Right kidney (tissue), 1 donor: ENCODE measurements around the gene ZMYND8.
A peak's percentile ranks its signal among the peaks of the same experiment; 100 is the strongest.
"Not testable (repeated sequence)": the region's sequence is repeated elsewhere in the genome, so short reads cannot be mapped to it uniquely, and the experiment has no call there.

Experiments used
- DNase-seq: peaks from one replicate; pipeline ENCODE4 v3.0.0-alpha.2; 2016

ZMYND8 gene

DNA sequence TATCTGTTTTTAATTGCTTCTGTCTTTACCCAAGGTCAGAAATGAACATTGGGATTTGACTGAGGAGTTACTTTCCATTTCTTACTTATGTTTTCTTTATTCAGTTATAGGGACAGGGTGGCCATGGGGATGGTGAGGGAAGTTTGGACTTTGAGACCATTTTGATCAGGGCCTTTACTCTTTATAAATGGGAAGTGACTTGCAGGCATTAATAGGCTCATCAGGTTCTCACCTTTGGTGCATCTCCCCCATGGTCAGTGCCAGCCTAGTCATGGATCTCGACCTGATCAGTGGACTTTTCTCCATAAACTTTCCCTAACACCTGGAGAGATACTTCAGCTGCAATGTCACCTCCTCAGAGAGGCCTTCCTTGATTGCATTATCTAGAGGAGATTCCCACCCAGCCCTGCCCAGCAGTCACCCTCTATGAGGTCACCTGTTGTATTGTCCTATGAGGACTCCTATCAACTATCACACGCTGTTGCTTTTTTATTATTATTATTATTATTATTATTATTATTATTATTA lies 16.8 kb upstream of the ZMYND8 start:
- no peak for DNase-seq

DNA sequence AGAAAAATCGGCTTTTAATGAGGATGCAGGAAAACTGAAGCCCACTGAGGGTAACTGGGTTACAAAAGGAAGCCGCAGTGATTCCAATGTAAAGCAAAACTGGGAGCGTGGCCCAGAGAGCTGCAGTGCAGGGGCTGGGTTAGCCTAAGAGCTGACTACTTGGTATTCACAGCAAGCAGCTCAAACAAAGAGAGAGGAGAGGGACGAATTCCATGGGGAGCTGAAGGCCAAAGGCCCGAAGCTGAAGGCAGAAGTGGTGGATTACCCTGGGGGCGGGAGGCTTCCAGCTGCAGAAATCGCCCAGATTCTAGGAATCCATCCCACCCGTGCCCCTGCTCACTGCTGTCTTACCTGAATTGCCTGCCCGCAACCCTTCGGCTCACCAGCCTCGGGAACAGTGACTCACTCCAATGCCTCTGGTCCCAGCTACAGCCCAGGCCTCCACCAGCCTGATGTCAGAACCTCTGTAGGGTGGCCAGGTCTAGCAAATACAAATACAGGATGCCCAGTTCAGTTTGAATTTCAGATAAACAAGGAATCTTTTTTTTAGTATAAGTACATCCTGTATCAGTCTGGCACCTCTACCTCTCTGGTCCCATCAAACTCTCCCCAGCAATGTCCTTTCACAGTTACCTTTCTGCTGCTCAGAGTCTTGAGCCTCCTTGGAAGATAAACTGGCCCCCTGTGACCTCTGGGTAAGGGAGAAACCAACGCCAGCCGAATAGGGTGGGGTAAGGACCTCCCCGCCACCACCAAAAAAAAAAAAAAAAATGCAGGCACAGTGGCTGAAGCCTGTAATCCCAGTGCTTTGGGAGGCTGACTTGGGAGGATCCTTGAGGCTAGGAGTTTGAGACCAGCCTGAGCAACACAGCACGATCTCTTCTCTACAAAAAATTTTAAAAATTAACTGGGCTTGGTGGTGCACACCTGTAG lies 14.6 kb upstream of the ZMYND8 start:
- no peak for DNase-seq

DNA sequence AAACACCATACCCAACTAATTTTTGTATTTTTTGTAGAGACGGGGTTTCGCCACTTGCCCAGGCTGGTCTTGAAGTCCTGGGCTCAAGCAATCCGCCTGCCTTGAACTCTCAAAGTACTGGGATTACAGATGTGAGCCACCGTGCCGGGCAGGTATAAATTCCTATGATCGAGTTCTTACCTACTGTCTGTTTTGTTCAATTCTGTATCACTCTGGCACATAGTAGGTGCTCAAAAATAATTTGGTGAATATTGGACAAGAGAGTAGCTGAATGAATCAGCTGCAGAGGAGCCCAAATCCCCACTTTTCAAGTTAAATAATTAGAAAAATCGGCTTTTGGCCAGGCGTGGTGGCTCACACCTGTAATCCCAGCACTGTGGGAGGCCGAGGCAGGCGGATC lies 13.7 kb upstream of the ZMYND8 start:
- no peak for DNase-seq

DNA sequence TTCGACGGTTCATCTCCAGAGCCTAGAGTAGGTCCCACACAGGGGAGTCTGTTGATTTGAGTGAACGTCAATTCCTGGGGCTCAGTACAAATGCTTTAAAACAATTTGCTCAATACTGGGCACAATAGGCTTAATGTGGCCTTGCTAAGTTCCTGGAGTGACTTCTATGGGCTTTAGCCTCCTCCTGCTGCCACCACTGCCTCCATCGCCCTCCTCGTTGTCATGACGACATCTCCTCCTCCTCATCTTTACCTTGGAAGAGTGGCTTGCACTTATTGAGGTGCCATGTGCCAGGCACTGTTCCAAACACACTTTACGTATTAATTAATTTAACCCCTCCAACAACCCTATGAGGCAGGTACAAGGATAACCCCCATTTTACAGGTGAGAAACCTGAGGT lies 11.8 kb upstream of the ZMYND8 start:
- no peak for DNase-seq

DNA sequence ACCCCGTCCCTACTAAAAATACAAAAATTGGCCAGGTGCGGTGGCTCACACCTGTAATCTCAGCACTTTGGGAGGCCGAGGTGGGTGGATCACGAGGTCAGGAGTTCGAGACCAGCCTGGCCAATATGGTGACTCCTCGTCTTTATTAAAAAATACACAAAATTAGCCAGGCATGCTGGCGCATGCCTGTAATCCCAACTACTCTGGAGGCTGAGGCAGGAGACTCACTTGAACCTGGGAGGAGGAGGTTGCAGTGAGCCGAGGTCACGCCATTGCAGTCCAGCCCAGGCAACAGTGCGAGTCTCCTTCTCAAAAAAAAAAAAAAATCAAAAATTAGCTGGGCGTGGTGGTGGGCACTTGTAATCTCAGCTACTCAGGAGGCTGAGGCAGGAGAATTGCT lies 9.8 kb upstream of the ZMYND8 start:
- not testable (repeated sequence) for DNase-seq

DNA sequence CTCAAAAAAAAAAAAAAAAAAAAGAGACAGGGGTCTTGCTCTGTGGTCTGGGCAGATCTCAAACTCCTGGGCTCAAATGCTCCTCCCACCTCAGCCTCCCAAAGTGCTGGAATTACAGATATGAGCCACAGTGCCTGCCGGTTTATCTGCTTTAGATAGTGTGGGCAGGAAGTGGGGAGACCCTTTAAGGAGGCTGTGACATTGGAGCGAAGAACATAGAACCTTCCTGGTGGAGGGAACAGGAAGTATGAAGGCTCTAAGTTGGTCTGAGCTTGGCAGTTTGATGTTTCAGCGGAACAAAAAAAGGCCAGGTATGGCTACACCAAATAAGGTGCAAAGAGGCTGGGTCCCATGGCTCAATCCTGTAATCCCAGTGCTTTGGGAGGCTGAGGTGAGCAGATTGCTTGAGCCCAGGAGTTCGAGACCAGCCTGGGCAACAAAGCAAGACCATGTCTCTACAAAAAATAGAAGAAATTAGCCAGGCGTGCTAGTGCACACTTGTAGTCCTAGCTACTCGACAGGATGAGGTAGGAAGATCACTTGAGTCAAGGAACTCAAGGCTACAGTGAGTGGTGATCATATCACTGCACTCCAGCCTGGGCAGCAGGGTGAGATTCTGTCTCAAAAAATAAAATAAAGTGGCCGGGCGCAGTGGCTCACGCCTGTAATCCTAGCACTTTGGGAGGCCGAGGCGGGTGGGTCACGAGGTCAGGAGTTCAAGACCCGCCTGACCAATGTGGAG lies 8.7 kb upstream of the ZMYND8 start:
- DNase-seq: no peak

DNA sequence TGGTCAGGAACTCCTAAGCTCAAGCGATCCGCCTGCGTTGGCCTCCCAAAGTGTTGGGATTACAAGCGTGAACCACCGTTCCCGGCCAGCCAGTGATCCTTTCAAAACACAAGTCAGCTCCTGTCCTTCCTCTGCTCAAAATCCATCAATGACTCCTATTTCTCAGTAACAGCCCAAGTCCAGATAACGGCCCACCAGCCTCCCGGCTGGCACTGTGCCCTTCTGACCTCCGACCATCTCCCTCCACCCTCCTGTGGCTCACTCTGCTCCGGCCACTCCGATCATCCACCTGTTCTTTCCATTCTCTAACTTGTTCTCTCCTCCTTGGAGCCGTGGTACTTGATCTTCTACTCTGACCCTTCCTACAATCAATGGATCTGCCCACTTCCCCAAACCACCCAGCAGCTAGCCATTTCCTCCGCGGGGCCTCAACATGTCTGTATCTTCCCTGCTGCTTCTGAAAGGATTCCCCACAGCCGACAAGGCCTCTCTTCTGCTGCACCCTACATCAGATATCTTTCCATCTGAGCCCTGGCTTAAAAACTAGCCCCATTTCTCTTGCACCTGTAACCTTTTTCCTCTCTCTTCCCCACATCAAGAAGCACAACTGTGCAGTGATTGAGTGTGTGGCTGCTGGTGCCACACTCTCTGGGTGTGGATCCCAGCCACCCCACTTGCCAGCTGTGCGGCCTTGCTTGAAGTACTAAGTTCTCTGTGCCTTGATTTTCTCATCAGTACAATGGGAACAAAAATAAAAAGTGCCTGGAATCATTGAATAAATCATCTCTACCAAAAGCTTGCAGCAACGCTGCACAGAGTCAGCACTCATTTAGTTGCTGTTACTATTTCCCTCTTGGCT lies 6.1 kb upstream of the ZMYND8 start:
- DNase-seq: no peak

DNA sequence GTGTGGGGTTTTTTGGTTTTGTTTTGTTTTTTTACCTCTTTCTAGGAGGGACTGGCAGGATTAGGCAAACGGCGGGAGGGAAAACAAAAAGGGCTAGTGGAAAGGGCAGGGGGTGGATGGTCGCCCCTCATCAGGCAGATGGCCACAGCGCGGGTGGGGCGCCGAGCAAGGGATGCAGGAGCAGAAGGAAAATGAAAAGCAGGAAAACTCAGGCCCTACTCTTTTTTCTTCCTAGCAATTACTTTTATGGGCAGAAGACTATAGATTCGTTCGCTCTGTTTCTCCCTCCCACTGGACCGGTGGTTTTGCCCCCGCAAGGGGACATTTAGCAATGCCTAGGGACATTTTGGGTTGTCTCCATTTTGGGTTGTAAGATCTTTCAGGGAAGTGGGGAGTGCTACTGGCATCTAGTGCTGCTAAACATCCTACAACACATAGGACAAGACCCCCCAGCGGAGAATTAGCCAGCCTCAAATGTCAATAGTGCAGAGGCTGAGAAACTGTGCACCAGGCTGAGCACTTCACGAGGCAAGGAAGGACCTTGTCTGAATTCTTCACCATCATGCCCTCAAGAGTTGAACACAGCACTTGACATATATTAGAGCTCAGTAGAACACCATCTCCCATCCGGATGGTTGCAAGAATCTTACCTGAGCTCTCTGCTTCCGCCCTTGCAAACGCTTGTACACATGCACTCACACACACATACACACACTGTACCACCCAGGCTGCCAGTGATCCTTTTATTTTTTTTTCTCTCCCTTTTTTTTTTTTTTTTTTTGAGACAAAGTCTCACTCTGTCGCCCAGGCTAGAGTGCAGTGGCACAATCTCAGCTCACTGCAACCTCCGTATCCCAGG lies 4.8 kb upstream of the ZMYND8 start:
- no peak for DNase-seq

DNA sequence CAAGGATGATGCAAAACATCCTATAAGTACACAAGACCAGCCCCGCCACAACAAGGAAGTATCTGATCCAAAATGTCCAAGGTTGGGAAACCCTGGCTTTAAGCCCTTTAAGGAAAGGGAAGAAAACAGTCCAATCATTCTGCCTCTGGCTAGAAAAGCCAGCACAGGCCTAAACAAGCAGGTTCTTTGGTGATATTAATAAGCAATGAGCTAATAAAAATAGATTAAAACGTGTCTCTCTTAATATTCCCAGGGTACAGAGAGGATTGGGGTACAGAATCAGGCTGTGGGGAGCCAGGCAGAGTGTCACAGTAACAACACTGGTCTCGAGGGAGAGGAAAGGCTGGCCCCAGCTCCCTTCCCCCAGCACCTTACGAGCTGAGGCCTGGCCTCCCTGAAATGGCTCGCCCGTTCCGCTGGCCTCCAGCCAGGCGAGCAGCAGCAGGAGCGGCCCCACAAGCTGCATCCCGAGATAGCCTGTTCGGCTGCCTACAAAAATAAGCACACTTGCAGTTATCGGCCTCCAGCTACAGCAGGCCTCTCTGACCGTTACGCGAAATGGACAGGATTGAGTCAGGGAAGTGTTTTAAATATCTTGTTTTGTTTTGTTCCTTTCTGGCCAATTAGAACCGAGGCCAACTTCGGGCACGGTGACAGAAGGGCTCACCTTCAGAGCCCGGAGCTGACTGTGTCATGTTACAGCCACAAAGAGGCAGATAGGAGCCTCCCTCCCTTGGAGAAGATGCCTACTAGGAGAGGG lies 4.0 kb upstream of the ZMYND8 start:
- peak; percentile 82 for DNase-seq

DNA sequence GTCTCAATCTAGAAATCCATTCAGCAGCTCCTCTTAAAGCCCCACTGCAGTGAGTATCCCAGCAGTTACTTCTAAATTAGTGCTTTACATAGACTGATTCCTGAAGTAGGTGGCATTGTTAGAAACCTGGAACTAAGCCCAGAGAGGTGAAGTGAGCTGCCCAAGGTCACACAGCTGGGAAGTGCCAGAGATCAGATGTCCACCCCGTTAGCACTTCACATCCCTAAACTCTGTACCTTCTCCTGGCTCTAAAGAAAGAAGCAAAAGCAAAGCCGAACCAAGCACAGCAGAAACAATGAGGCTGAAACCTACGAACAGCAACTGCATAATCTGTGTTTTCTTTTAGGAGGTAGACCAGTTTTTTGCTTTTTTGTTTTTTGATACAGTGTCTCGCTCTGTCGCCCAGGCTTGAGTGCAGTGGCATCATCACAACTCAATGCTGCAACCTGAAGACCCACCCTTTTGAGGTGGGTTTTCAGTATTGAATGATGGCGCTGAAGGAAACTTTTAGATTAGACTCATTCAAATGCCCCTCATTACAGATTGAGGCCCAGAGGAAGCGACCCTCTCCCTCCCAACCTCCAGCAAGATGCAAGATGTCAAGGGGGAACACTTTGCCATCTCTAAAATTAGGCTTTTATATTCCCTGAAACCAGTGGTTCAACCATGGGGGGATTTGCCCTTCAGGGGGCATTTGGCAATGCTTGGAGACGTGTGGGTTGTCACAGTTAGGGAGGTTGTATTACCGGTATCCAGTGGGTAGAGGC lies 3.2 kb upstream of the ZMYND8 start:
- DNase-seq: no peak

DNA sequence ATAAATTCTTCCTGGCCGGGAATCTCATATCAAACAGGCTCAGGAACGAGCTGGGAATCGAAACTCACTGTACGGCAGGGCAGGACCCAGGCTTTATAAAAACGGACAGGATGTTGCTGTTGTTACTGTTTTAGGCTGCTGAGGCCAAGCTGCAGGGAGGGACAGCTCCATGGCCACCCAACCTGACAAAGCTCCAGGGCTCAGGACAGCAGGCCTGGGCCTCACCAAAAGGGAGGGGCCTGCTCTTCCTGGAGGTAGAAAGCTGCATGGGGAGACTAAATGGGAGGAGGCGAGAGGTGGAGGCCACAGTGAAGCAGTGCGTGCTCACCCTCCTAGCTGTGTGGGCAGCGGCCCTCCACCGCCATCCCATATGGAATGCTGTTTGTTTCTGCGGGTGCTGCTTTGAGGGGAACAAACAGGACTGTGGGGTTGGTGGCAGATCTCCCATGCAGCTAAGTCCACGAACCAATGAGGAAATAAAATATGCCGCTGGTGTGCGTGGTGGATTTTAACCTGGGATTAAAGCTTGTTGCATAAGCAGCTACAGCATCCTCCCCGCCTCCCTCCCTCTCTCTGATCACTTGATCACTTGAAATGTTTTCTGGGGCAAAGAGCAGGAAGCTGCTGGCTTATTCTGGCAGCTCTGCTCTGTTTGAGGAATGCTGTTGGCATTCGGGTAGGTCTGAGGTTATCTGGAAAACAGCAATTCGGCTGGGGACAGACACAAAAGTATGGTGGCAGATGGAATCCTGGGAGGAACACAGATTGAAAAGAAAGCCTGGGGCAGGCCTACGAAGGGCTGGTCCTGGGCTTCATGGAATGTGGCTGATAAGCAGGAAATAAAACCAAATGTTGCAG lies 2.4 kb upstream of the ZMYND8 start:
- DNase-seq: peak; percentile 86

DNA sequence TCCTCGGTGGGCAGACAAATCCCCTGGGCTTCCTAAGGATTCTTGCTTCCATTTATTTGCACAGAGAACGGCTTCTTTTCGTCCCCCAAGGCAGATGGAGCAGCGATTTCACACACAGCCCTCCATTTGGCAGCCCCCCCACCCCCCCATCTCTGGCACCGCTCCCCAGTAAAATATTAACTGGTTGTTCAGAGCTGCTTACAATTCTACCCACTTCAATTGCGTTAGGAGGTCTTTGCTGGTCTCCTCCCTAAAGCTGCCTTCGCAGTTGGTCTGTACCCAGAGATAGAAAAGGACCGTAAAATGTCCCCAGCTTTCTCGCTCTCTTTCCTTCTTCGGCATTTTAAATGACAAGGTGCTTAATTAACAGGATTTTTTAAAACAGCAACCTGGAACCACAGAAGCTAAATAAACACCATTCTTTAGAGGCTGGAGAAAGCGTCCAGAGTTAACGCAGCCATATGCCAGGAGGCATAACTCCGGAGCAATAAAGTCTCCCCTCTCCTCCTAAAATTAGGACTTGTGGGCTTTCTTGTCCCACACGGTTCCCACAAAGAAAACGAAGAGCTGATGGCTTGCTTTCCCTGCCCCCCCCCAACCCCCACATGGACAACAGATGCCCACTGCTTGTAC lies 1.7 kb upstream of the ZMYND8 start:
- no peak for DNase-seq

DNA sequence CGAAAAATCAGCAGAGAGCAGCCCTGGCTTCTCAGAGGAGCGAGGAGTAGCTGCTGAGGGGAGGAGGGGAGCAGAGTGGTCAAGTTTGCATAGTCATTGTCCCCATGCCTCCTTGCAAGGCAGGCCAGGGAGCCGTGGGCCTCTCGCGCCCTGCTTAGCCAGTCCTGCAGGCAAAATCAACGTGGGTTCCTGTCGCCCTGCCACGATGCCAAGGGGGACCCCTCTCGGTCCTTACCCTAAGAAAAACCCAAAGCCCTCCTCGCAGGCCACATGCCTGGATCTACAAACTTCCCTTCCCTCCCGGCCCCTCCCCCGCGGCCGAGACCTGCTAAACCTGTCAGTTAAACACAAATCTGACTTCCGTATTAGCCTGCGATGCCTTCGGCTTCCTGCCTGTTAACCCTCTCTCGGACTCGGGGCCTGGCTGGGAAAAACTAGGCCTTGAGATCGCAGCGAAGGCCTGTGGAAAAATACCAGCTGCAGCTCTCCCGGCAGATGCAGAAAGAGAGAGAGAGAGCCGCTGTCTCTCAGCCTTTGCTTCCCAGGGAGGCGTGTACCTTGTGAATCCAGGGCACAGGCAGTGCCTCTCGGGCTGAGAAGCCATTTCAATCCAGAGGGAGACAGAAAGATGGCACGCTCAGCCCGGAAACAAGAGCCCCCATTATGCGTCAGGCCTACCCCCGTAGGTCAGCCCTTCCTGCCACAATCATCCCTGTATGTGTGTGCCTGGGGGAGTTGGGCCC lies 968 bp upstream of the ZMYND8 start:
- peak; percentile 89 for DNase-seq

DNA sequence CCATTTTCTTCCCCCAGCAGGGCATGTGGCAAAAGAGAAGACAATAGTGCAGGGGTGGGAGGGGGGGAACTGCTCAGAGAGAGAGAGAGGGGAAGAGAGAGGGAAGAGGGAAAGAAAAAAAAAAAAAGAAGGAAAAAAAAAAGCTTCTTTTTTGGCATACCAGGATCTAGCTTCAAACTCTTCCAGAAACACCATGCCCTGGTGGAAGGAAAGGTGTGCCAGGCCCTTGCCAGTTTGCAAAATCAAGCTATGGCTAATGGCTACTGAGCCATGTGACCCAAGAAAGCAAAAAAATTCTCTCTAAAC lies 326 bp downstream of the ZMYND8 start:
- no peak for DNase-seq

DNA sequence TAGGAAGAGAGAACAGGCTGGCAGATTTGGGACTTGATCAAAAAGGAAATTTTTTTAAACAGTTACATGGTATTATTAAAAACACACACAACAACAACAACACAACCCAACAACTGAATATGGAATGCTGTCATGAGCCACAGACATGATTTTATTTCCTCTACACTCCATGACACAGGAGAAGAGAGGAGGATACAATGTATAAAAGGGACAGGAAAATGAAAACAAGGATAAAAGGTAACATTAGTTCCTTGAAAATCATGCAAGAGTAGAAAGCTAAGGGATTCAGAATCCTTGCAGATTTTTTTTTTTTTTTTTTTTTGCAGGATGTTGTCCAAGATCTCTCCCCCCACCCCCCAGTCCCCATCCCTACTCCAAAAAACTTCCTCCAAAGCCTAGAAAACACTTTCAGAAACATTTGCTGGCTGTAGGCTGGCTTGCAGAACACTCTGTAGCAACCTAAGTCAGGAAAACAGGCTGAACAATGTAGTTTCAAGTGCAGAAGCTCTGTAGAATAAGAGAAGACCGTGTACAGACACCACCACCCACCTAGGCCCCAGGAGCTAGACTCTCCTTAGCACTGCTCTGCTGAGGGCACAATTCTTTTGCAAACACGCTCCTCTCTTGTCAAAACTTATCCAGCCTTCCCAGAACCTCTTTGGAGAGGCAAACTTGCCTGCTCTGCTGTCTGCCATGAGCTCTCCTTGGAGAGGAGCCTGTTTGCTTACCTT lies 845 bp downstream of the ZMYND8 start:
- peak; percentile 66 for DNase-seq

DNA sequence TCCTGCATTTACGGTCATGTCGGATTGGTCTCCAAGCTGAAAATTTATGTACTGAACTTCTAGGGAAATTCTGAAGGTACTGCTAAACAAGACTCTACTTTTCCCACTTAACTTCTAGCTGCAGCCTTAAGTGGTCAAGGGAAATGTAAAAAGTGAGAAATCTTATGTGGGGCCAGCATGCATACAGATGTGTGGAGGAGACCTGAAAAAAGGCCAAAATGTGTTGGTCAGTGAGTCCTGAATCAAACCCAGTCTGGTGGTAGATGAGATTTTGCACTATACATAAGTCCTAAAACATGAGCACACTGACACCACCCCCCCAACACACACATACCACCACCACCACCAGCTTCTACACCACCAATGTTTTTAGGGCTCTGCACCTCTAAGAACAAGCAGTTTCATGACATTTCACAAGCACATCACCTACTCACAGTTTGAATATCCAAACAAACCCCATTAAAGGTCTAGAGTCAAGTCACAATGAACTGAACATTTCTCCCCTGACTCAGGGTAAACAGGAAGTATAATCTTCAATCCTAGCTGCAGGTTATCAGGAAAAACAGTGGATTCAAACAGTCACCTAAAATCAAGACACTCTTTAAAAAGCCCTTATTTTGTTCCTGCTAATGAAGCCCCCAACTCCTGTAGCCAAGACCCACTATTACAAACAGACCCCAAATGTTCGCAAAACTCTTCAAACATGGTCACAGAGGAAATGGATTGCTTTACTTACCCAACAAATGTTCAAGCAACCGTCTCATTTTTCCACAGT lies 1.6 kb downstream of the ZMYND8 start:
- no peak for DNase-seq

DNA sequence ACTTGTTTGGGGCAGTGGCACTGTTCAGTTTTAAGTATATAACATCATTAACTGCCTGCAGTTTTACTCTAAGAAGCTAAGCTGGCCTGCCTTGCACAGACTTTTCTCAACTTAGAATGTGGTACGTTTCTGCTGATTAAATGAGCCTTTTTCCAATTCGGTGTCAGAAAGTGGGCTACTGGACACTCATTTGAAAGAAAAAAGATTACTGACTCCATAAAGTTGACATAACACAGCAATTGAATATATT lies 2.1 kb downstream of the ZMYND8 start:
- DNase-seq: no peak
